Body of pancreas (tissue), 4 donors: ENCODE measurements around the gene IL18R1.

Source experiments
- CTCF ChIP-seq, 7 experiments: fragments of 450-650 bp in 4 of 7; fragments of 200-600 bp in 3 of 7; sonication (generic) in 3 of 7; IDR thresholded peaks; one replicate each; pipeline ENCODE4 v1.5.1; 2016 to 2019; ENCODE audit warnings: antibody characterized with exemption in 7 of 7
- POLR2A ChIP-seq, 3 donors: fragments of 450-650 bp; IDR thresholded peaks; one replicate each; pipeline ENCODE4 v1.6.1; 2016; ENCODE audit warnings: antibody characterized with exemption in 3 of 3, mild to moderate bottlenecking in 2 of 3

DNA sequence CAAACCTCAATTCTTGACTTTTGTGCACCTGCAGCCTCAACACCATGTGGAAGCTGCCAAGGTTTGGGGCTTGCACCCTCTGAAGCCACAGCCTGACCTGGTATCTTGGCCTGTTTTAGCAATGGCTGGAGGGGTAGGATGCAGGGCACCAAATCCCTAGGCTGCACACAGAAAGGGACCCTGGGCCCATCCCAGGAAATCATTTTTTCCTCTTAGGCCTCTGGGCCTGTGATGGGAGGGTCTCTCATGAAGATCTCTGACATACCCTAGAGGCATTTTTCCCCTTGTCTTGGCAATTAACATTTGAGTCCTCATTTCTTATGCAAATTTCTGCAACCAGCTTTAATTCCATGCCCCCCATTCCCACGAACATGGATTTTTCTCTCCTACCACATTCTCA is 10.2 kb downstream of the IL18R1 start:
- TF ChIP-seq CTCF (IDR thresholded peaks at IDR 0.05) (no peak), POLR2A (IDR thresholded peaks at IDR 0.05) (no peak)
